B cell (primary cell): ENCODE results near the gene CYP4A22. TPM values are rescaled to one million over a fixed set of nuclear protein-coding genes. Genes with fewer than 3 reads are reported as not detected.

ENCODE experiments used
- ATAC-seq: fragments of 200-7000 bp; cut with Tn5 transposase; one replicate; pipeline ENCODE4 v1.10.0; 2021; ENCODE audit warnings: low read depth, mild to moderate bottlenecking, moderate number of reproducible peaks, moderate library complexity
- CTCF ChIA-PET: fragments of 350-600 bp; sonication (Branson Sonifier 250); formaldehyde crosslinking; loops from one replicate; lab custom pipeline; 2021; ENCODE audit warnings: antibody characterized with exemption, inconsistent platforms; lab: Charles Lee
- POLR2A ChIA-PET: fragments of 350-600 bp; sonication (Branson Sonifier 250); formaldehyde crosslinking; loops from one replicate; lab custom pipeline; 2021; ENCODE audit warnings: antibody characterized with exemption; lab: Charles Lee
- DNase-seq: peaks from one replicate; pipeline ENCODE4 v3.0.0; 2013
- H2AFZ ChIP-seq: 2 replicates; pipeline ENCODE4 v1.6.1; 2012; ENCODE audit warnings: mild to moderate bottlenecking, low read depth, low read length; ENCODE audit not compliant: insufficient read depth, poor library complexity, severe bottlenecking
- H3K27ac ChIP-seq, 2 donors: 1 replicate in 1 of 2; 2 replicates in 1 of 2; pipeline ENCODE4 v1.5.1; 2012 to 2013; ENCODE audit warnings: low read length in 2 of 2, mild to moderate bottlenecking in 2 of 2, moderate library complexity in 1 of 2
- H3K27me3 ChIP-seq, 4 experiments: fragments of 200-600 bp in 1 of 4; sonication (generic) in 1 of 4; replicated peaks in 1 of 4; 1 replicate in 2 of 4; 2 replicates in 2 of 4; pipeline versions ENCODE4 v1.6.1 to v1.7.0; 2013 to 2016; ENCODE audit warnings: low read length in 3 of 4, mild to moderate bottlenecking in 2 of 4, mixed read lengths in 1 of 4, moderate library complexity in 1 of 4; ENCODE audit not compliant: insufficient read depth in 4 of 4, control insufficient read depth in 3 of 4; ENCODE audit errors: control extremely low read depth in 1 of 4
- H3K36me3 ChIP-seq, 2 experiments: replicated peaks in 1 of 2; 1 replicate in 1 of 2; 2 replicates in 1 of 2; pipeline versions ENCODE4 v1.6.1 to v1.7.1; 2013; ENCODE audit warnings: low read length in 1 of 2; ENCODE audit not compliant: insufficient read depth in 2 of 2, control insufficient read depth in 1 of 2; ENCODE audit errors: control extremely low read depth in 1 of 2, extremely low read depth in 1 of 2
- H3K4me1 ChIP-seq, 2 donors: fragments of 200-600 bp in 1 of 2; sonication (generic) in 1 of 2; 1 replicate in 1 of 2; 2 replicates in 1 of 2; pipeline versions ENCODE4 v1.5.1 to v1.6.1; 2013 to 2017; ENCODE audit warnings: low read length in 2 of 2; ENCODE audit not compliant: control insufficient read depth in 2 of 2, insufficient read depth in 2 of 2
- H3K4me2 ChIP-seq: replicated peaks from 2 replicates; pipeline ENCODE3; 2012; ENCODE audit warnings: mild to moderate bottlenecking, low read depth, low read length; ENCODE audit not compliant: poor library complexity, severe bottlenecking
- H3K4me3 ChIP-seq, 5 experiments: fragments of 200-600 bp in 1 of 5; sonication (generic) in 1 of 5; 1 replicate in 3 of 5; 2 replicates in 2 of 5; pipeline versions ENCODE4 v1.5.1 to v1.7.0; 2011 to 2016; ENCODE audit warnings: low read length in 4 of 5, mild to moderate bottlenecking in 4 of 5, low read depth in 2 of 5, control low read depth in 1 of 5, moderate library complexity in 1 of 5; ENCODE audit not compliant: insufficient read depth in 1 of 5; ENCODE audit errors: control extremely low read depth in 1 of 5, extremely low read depth in 1 of 5
- H3K79me2 ChIP-seq: fragments of 200-600 bp; sonication (generic); one replicate; pipeline ENCODE4 v1.6.0; 2016; ENCODE audit warnings: low read length; ENCODE audit not compliant: control insufficient read depth, insufficient read depth
- H3K9ac ChIP-seq: fragments of 200-600 bp; sonication (generic); 2 replicates; pipeline ENCODE4 v1.6.1; 2017; ENCODE audit warnings: mild to moderate bottlenecking, low read length, moderate library complexity
- H3K9me3 ChIP-seq, 3 donors: one replicate each; pipeline versions ENCODE4 v1.6.1 to v1.7.1; 2013; ENCODE audit warnings: low read length in 2 of 3; ENCODE audit not compliant: control insufficient read depth in 2 of 3, insufficient read depth in 1 of 3; ENCODE audit errors: control extremely low read depth in 1 of 3
- H4K20me1 ChIP-seq: 2 replicates; pipeline ENCODE4 v1.6.0; 2012; ENCODE audit warnings: mild to moderate bottlenecking, low read length; ENCODE audit not compliant: insufficient read depth, control insufficient read depth, poor library complexity, severe bottlenecking
- H3K27ac Mint-ChIP-seq: one replicate; pipeline ENCODE4 v1.8.0; 2021; ENCODE audit warnings: mixed read lengths
- H3K27me3 Mint-ChIP-seq: one replicate; pipeline ENCODE4 v1.8.0; 2021; ENCODE audit warnings: mixed read lengths
- H3K4me1 Mint-ChIP-seq: one replicate; pipeline ENCODE4 v1.8.0; 2021; ENCODE audit warnings: mixed read lengths
- H3K4me3 Mint-ChIP-seq: one replicate; pipeline ENCODE4 v1.8.0; 2021; ENCODE audit warnings: mixed read lengths
- H3K9me3 Mint-ChIP-seq: one replicate; pipeline ENCODE4 v1.8.0; 2022; ENCODE audit warnings: mixed read lengths; ENCODE audit not compliant: insufficient read depth
- CTCF ChIP-seq: fragments of 200-600 bp; IDR thresholded peaks from one replicate; pipeline ENCODE4 v1.8.0; 2022; ENCODE audit warnings: antibody characterized with exemption, mild to moderate bottlenecking
- EZH2 ChIP-seq: IDR thresholded peaks from 2 replicates; pipeline ENCODE4 v1.6.1; 2012; ENCODE audit warnings: borderline replicate concordance, low read depth, mild to moderate bottlenecking, moderate library complexity, low read length; ENCODE audit not compliant: insufficient read depth, poor library complexity, severe bottlenecking
- WGBS: methylation state at CpG from one replicate; pipeline ENCODE4 v1.1.5; 2013; ENCODE audit warnings: missing lambda C conversion rate; ENCODE audit not compliant: insufficient coverage; 5-methylcytosine and 5-hydroxymethylcytosine counted together
- intact Hi-C: fragments of 100-400 bp; cut with micrococcal nuclease; formaldehyde crosslinking; loops from one replicate; pipeline ENCODE4 v1.10.0; 2022
- polyA plus RNA-seq: library from polyadenylated mRNA; depleted of rRNA; stranded (reverse); fragments of >200 nt; gene quantifications from 2 replicates; pipeline ENCODE4 v1.2.3, GENCODE V29; 2012
- total RNA-seq, 2 donors: library from RNA; stranded (reverse); fragments of 120-200 nt in 1 of 2; gene quantifications; 1 replicate in 1 of 2; 2 replicates in 1 of 2; pipeline versions ENCODE4 v1.2.3 to v1.2.4, GENCODE V29; 2013 to 2022

Gene CYP4A22
- total and polyA plus RNA-seq, 2 donors (not counting 1 experiment from before 2014, with no cell fraction given) = not detected

- ChIA-PET CTCF (interaction anchor here (1.1 to 1.5 kb wide), 3 partner anchors 10 to 543 kb away, joined by 3 to 10 read pairs (median 4); no protein-coding TSS in a partner anchor), POLR2A (no interaction called here)
- H3K9me3 ChIP-seq = peaks cover 0 to 7% (median 0%) of the 10 kb centered on the region in 3 donors
- H3K27ac ChIP-seq = no peak overlapping the region
- H3K36me3 ChIP-seq = no peaks in the 10 kb centered on the region
- no peak for ATAC-seq
- intact Hi-C loops = no loop called here
- no peak for TF ChIP-seq CTCF
- no peak for TF ChIP-seq EZH2
- H3K4me1 Mint-ChIP-seq = peaks cover 8% of the 10 kb centered on the region
- no peak overlapping the region for H3K4me3 Mint-ChIP-seq
- H4K20me1 ChIP-seq = no peaks in the 10 kb centered on the region
- peaks cover 0 to 20% (median 4%) of the 10 kb centered on the region in 4 experiments for H3K27me3 ChIP-seq
- H3K4me3 ChIP-seq = no peak overlapping the region
- H3K4me1 ChIP-seq = peaks cover 6 to 11% of the 10 kb centered on the region in 2 donors
- H3K79me2 ChIP-seq = no peaks in the 10 kb centered on the region
- H2AFZ ChIP-seq = no peak overlapping the region
- H3K27me3 Mint-ChIP-seq = peaks cover 37% of the 10 kb centered on the region
- H3K9me3 Mint-ChIP-seq = no peaks in the 10 kb centered on the region
- no peak overlapping the region for H3K4me2 ChIP-seq
- 89% methylated on average over 9 of the region's 11 CpGs for WGBS
- no peak for DNase-seq
- H3K9ac ChIP-seq = no peak overlapping the region
- no peak overlapping the region for H3K27ac Mint-ChIP-seq
Measured at GRCh38 chr1:47183308-47184089, 46.3 kb downstream of the CYP4A22 start.
